Measurements from ENCODE around the gene SMARCC2. TPM values are rescaled to one million over a fixed set of nuclear protein-coding genes. Genes with fewer than 3 reads are reported as not detected.
"Not testable (repeated sequence)": the region's sequence is repeated elsewhere in the genome, so short reads cannot be mapped to it uniquely, and the experiment has no call there.

SMARCC2 gene
- total RNA-seq, 1 donor from 2014 or later = 117 TPM

DNA sequence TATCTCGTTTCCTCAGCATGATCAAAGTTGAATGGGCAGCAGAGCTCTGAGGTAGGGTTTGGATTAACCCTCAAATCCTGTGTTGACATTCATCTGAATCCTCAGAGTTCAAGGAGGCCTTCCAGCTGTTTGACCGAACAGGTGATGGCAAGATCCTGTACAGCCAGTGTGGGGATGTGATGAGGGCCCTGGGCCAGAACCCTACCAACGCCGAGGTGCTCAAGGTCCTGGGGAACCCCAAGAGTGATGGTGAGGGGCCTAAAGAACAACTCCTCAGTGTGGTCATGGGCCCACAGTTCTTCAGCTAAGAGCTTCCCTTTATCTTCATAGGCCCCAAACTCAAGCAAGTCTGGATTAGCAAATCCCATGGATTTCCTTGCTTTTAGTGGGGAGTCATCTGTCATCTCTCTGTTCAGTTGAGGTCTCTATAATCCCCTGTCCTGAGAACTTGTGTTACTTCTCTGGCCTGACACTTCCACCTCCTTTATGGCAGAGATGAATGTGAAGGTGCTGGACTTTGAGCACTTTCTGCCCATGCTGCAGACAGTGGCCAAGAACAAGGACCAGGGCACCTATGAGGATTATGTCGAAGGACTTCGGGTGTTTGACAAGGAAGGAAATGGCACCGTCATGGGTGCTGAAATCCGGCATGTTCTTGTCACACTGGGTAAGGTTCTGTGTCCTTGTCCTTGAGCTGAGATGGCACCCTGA, 29.6 kb downstream of the SMARCC2 start:
- H3K9me3 ChIP-seq = no peaks in the 10 kb centered on the region
- H3K36me3 ChIP-seq = peaks cover 52% of the 10 kb centered on the region
- DNase-seq = no peak
- peaks cover 21% of the 10 kb centered on the region for H3K4me1 ChIP-seq
- no peak for ATAC-seq
- TF ChIP-seq, protein P1, sequence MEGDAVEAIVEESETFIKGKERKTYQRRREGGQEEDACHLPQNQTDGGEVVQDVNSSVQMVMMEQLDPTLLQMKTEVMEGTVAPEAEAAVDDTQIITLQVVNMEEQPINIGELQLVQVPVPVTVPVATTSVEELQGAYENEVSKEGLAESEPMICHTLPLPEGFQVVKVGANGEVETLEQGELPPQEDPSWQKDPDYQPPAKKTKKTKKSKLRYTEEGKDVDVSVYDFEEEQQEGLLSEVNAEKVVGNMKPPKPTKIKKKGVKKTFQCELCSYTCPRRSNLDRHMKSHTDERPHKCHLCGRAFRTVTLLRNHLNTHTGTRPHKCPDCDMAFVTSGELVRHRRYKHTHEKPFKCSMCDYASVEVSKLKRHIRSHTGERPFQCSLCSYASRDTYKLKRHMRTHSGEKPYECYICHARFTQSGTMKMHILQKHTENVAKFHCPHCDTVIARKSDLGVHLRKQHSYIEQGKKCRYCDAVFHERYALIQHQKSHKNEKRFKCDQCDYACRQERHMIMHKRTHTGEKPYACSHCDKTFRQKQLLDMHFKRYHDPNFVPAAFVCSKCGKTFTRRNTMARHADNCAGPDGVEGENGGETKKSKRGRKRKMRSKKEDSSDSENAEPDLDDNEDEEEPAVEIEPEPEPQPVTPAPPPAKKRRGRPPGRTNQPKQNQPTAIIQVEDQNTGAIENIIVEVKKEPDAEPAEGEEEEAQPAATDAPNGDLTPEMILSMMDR (IDR thresholded peaks at IDR 0.05) = no peak
- peak overlapping the region; percentile 96 for H3K27ac ChIP-seq
- no peaks in the 10 kb centered on the region for H3K27me3 ChIP-seq
- H3K4me3 ChIP-seq = peak overlapping the region; percentile 84
- intact Hi-C loops (cut with DNase I) = no loop called here

DNA sequence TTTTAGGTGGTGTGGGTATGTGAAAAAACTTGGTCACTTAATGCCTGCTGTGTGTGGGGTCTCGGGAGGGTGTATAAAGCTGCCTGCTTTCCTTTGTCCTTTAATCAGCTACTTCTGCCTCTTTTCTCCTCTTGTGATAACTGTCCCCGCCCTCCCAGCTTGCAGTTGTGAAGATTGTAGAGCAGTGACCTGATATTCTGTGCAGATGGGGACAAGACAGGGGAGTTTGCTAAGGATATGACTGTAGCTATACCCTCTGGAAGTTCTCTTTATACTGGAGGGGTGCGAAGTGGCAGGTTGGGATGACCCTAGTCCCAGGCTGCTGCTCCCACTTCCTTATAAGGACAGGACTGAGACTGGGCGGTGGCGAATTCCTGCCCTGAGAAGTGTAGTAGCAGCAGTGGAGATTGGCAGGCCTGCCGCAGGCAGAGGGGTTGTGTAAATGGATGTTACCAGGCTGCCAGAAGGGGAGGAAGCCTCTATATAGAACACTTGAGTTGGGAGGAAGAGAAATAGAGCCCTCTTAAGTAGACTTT, 30.3 kb downstream of the SMARCC2 start:
- intact Hi-C loops (cut with DNase I) = no loop called here
- peak overlapping the region; percentile 84 for H3K4me3 ChIP-seq
- no peaks in the 10 kb centered on the region for H3K27me3 ChIP-seq
- DNase-seq = peak; percentile 88
- TF ChIP-seq, protein P1 (IDR thresholded peaks at IDR 0.05) = no peak
- H3K4me1 ChIP-seq = peaks cover 21% of the 10 kb centered on the region
- ATAC-seq = peak; percentile 75
- no peaks in the 10 kb centered on the region for H3K9me3 ChIP-seq
- peaks cover 45% of the 10 kb centered on the region for H3K36me3 ChIP-seq
- peak overlapping the region; percentile 96 for H3K27ac ChIP-seq

DNA sequence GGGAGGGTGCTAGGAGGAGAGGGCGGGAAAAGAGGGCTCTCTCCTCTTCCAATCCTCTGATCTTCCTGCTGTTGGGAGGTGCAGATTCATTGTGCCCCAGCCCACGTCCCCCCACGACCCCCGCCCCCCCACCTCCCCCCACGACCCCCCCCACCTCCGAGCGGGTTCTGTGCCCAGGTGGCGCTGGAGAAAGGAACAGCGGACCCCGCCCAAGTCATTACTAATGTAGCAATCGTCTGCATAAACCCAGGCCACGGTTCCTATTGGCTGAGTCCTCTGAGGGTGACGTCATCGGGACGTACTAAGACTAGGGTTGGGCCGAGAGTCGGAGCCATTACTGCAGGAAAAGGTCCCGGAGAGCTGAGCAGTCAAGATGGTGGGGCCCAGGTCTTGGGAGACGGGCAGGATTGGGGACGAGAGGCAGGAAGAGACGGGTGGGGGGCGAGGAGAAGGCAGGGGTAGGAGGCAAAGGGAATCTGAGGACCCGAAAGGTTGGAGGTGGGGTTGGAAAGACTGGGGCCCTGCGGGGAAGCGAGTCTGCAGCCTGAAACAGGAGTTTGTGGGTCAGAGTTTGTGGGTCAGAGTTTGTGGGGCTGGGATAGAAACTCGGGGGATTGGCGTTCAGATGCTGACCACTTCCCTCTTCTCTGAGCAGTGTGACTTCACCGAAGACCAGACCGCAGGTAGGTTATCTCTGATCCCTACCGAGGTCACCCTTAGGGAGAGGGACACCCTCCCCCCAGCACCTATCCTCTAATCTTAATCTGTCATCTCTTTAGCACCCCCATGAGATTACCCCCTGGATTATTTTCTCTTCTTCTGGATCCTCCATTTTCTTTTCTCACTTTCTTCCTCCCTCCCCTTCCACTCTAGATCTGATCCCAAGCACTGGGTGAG, 31.0 kb downstream of the SMARCC2 start, which contains the start of gene MYL6:
TSS of gene MYL6 (plus strand) at position 331 of the 897 bp plus-strand sequence. CDS start at position 374, 43 bp downstream.
- Histone ChIP-seq H3K36me3 (peaks cover 38% of the 10 kb centered on the region), H3K27me3 (no peaks in the 10 kb centered on the region), H3K4me3 (peak within 1 kb of the TSS; percentile 84), H3K27ac (peak within 1 kb of the TSS; percentile 96), H3K4me1 (peaks cover 21% of the 10 kb centered on the region), H3K9me3 (no peaks in the 10 kb centered on the region)
- ATAC-seq (peak; percentile 88), DNase-seq (peak; percentile 93)
- TF ChIP-seq, protein P1 (IDR thresholded peaks at IDR 0.05) = no peak
- intact Hi-C loops (cut with DNase I) = no loop called here

DNA sequence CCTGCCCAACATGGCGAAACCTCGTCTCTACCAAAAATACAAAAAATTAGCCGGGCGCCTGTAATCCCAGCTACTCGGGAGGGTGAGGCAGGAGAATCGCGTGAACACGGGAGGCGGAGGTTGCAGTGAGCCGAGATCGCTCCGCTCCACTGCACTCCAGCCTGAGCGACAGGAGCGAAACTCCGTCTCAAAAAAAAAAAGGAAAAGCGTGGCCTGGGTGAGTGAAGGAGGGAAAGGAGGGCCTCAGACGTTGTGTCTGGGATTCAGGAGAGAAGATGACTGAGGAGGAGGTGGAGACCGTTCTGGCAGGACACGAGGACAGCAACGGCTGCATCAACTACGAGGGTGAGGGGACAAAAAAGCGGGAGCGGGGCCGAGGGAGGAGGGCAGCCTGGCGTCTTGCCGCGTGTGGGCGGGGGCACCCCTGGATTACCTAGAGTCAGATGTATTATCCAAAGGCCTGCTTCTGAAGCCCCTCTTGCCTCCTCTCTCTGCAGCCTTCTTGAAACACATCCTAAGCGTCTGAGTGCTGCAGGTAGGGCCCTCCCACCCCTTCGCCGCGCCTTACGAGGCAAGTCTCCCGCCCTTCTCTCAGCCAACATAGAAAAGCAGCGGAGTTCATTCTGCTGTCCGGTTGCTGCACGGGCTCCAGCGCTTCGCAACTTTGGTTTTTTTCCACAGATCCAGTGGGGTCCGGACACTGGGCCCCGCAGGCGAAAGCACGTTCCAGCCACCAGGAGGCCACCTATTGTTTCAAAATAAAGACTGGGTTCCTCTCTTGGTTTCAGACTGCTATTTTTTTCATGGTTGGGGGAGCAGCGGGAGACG, 31.9 kb downstream of the SMARCC2 start:
- H3K27ac ChIP-seq = peak overlapping the region; percentile 96
- H3K27me3 ChIP-seq = no peaks in the 10 kb centered on the region
- DNase-seq (peak; percentile 86), ATAC-seq (peak; percentile 62)
- peaks cover 19% of the 10 kb centered on the region for H3K4me1 ChIP-seq
- H3K4me3 ChIP-seq = peak overlapping the region; percentile 84
- intact Hi-C loops (cut with DNase I) = no loop called here
- H3K9me3 ChIP-seq = no peaks in the 10 kb centered on the region
- peaks cover 29% of the 10 kb centered on the region for H3K36me3 ChIP-seq
- TF ChIP-seq, protein P1 (IDR thresholded peaks at IDR 0.05) = peak; percentile 66

DNA sequence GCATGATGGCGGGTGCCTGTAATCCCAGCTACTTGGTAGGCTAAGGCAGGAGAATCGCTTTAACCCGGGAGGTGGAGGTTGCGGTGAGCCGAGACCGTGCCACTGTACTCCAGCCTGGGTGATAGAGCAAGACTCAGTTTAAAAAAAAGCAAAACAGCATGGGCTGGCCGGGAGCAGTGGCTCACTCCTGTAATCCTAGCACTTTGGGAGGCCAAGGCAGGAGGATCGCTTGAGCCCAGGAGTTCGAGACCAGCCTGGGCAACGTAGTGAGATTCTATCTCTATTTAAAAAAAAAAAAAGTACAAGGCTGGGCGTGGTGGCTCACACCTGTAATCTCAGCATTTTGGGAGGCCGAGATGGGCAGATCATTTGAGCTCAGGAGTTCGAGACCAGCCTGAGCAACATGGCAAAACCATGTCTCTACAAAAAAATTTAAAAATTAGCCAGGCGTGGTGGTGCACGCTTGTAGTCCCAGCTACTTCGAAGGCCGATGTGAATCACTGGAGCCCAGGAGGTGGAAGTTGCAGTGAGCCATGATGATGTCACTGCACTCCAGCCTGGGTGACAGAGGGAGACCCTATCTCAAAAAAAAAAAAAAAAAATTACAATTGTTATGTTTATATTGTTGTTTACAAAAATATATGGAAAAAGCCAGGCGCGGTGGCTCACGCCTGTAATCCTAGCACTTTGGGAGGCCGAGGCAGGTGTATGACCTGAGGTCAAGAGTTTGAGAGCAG, 32.7 kb downstream of the SMARCC2 start:
- peaks cover 20% of the 10 kb centered on the region for H3K4me1 ChIP-seq
- H3K27ac ChIP-seq = peak overlapping the region; percentile 96
- H3K4me3 ChIP-seq = peak overlapping the region; percentile 84
- H3K9me3 ChIP-seq; ATAC-seq; DNase-seq; intact Hi-C loops (cut with DNase I); H3K27me3 ChIP-seq: not testable (repeated sequence)
- H3K36me3 ChIP-seq = peaks cover 22% of the 10 kb centered on the region

All from upper lobe of right lung (tissue), 1 donor.